Smooth muscle cell (in vitro differentiated cells): ENCODE measurements around the gene UPF1. TPM values are rescaled to one million over a fixed set of nuclear protein-coding genes. Genes with fewer than 3 reads are reported as not detected.

Experiments used
- DNase-seq: peaks from one replicate; lab custom pipeline; 2025; ENCODE audit not compliant: unreplicated experiment; lab: John Stamatoyannopoulos, UW
- H2AFZ ChIP-seq: fragments of 200-600 bp; sonication (generic); 2 replicates; pipeline ENCODE4 v1.6.0; 2016; ENCODE audit warnings: antibody characterized with exemption, low read depth, mild to moderate bottlenecking
- H3F3A ChIP-seq: fragments of 200-600 bp; sonication (generic); 2 replicates; pipeline ENCODE4 v1.6.0; 2017; ENCODE audit warnings: antibody characterized with exemption, low read depth
- H3K27ac ChIP-seq: fragments of 200-600 bp; sonication (generic); 2 replicates; pipeline ENCODE4 v1.5.1; 2016; ENCODE audit warnings: low read depth, mild to moderate bottlenecking
- H3K27me3 ChIP-seq: fragments of 200-600 bp; sonication (generic); 2 replicates; pipeline ENCODE4 v1.6.1; 2016; ENCODE audit warnings: low read depth, mild to moderate bottlenecking
- H3K36me3 ChIP-seq: fragments of 200-600 bp; sonication (generic); 2 replicates; pipeline ENCODE4 v1.5.1; 2016; ENCODE audit warnings: low read depth
- H3K4me1 ChIP-seq: fragments of 200-600 bp; sonication (generic); 2 replicates; pipeline ENCODE4 v1.5.1; 2016; ENCODE audit warnings: low read depth
- H3K4me2 ChIP-seq: fragments of 200-600 bp; sonication (generic); 2 replicates; pipeline ENCODE4 v1.6.0; 2016; ENCODE audit warnings: mild to moderate bottlenecking
- H3K4me3 ChIP-seq: fragments of 200-600 bp; sonication (generic); 2 replicates; pipeline ENCODE4 v1.5.1; 2016; ENCODE audit warnings: mild to moderate bottlenecking
- H3K79me2 ChIP-seq: fragments of 200-600 bp; sonication (generic); 2 replicates; pipeline ENCODE4 v1.6.0; 2016; ENCODE audit warnings: low read depth, mild to moderate bottlenecking
- H3K9ac ChIP-seq: fragments of 200-600 bp; sonication (generic); 2 replicates; pipeline ENCODE4 v1.6.0; 2016; ENCODE audit warnings: low read depth
- H3K9me3 ChIP-seq: fragments of 200-600 bp; sonication (generic); replicated peaks from 2 replicates; pipeline ENCODE4 v1.5.1; 2016; ENCODE audit warnings: low read depth
- H4K20me1 ChIP-seq: fragments of 200-600 bp; sonication (generic); 2 replicates; pipeline ENCODE4 v1.6.0; 2016; ENCODE audit warnings: low read depth
- WGBS: methylation state at CpG from one replicate; pipeline ENCODE4 v1.1.7; 2016; ENCODE audit warnings: low lambda C conversion rate; 5-methylcytosine and 5-hydroxymethylcytosine counted together
- polyA plus RNA-seq: library from polyadenylated mRNA; unstranded; fragments of >200 nt; fragmentation: Nextera tagmentation; extraction: Ambion mirVana; gene quantifications from 2 replicates; pipeline ENCODE4 v1.2.1, GENCODE V29; 2016
- total RNA-seq: library from RNA; depleted of rRNA; stranded (reverse); fragments of >200 nt; gene quantifications from 2 replicates; pipeline ENCODE4 v1.2.3, GENCODE V29; 2014
- TF ChIP-seq, protein P1 (sequence below): fragments of 200-600 bp; sonication (generic); IDR thresholded peaks from 2 replicates; pipeline ENCODE4 v1.5.1; 2017; ENCODE audit warnings: borderline replicate concordance, mild to moderate bottlenecking, antibody characterized with exemption; ENCODE audit not compliant: insufficient read depth, poor library complexity, severe bottlenecking

Gene UPF1
- total and polyA plus RNA-seq, 2 experiments from 2014 or later, result 30.3 to 37.8 TPM

DNA sequence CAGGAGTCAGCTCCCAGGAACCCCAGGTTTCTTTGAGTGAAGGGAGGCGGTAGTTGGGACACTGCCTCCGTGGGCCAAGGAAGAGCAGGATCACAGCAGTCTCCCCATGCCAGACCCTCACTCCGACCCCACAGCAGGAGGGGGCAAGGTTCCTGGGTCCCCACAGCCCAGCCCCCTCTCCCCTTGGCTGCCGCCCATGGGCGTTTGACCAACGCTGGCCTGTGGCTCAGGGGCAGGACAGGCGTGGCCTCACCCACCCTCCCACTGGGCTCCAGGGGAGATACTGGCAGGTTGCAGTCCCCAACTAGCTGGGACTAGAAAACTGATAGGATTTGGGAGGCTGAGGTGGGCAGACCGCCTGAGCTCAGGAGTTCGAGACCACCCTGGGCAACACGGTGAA, 78.3 kb downstream of the UPF1 start:
- Histone ChIP-seq H4K20me1 (peaks cover 88% of the 10 kb centered on the region), H3K4me3 (no peak overlapping the region), H3K36me3 (no peaks in the 10 kb centered on the region), H3K9me3 (no peaks in the 10 kb centered on the region), H3K27me3 (no peaks in the 10 kb centered on the region), H3K79me2 (peaks cover 33% of the 10 kb centered on the region), H3K9ac (no peak overlapping the region), H3K4me1 (no peaks in the 10 kb centered on the region), H2AFZ (no peak overlapping the region), H3K27ac (no peak overlapping the region), H3K4me2 (no peak overlapping the region), H3F3A (no peaks in the 10 kb centered on the region)
- WGBS, result 97% methylated on average over 9 of the region's 10 CpGs
- DNase-seq, result no peak
- TF ChIP-seq, protein P1, sequence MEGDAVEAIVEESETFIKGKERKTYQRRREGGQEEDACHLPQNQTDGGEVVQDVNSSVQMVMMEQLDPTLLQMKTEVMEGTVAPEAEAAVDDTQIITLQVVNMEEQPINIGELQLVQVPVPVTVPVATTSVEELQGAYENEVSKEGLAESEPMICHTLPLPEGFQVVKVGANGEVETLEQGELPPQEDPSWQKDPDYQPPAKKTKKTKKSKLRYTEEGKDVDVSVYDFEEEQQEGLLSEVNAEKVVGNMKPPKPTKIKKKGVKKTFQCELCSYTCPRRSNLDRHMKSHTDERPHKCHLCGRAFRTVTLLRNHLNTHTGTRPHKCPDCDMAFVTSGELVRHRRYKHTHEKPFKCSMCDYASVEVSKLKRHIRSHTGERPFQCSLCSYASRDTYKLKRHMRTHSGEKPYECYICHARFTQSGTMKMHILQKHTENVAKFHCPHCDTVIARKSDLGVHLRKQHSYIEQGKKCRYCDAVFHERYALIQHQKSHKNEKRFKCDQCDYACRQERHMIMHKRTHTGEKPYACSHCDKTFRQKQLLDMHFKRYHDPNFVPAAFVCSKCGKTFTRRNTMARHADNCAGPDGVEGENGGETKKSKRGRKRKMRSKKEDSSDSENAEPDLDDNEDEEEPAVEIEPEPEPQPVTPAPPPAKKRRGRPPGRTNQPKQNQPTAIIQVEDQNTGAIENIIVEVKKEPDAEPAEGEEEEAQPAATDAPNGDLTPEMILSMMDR, result no peak

DNA sequence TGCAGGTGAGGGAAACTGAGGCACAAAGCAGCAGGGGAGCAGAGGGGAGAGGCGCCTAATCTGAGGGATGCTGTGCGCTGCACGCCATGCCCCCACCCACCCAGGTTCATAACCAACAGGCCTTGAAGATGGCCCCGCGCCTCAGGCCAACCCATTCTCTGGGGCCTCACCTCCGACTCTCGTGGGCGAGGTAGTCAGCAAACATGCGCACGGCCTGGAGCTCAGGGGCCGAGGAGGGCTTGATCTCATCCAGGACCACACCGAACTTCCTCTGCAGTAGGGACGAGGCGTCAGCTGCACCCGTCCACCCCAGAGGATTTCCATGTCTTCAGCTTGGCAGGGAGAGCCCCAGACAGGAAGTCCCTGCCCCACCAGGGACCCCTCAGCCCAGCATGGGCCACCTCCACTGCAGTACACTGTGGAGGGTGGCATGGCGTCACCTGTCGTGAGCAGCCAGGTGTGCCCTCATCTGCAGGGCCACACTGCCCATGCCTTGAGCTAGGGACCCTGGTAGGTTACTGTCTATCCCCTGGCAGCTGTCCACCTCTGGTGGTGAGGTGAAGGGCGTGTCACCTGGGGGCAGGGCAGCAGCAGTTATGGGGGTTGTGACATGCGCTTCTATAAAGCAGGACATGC, 79.2 kb downstream of the UPF1 start:
- no peak for DNase-seq
- H3K27ac ChIP-seq, result no peak overlapping the region
- H3K4me3 ChIP-seq, result no peak overlapping the region
- no peaks in the 10 kb centered on the region for H3K27me3 ChIP-seq
- WGBS, result 98% methylated on average over 19 of the region's 19 CpGs
- peaks cover 89% of the 10 kb centered on the region for H4K20me1 ChIP-seq
- H3F3A ChIP-seq, result no peaks in the 10 kb centered on the region
- no peaks in the 10 kb centered on the region for H3K9me3 ChIP-seq
- TF ChIP-seq, protein P1, result no peak
- H3K36me3 ChIP-seq, result no peaks in the 10 kb centered on the region
- H3K79me2 ChIP-seq, result peaks cover 42% of the 10 kb centered on the region
- no peak overlapping the region for H3K9ac ChIP-seq
- no peak overlapping the region for H3K4me2 ChIP-seq
- no peaks in the 10 kb centered on the region for H3K4me1 ChIP-seq
- H2AFZ ChIP-seq, result no peak overlapping the region

DNA sequence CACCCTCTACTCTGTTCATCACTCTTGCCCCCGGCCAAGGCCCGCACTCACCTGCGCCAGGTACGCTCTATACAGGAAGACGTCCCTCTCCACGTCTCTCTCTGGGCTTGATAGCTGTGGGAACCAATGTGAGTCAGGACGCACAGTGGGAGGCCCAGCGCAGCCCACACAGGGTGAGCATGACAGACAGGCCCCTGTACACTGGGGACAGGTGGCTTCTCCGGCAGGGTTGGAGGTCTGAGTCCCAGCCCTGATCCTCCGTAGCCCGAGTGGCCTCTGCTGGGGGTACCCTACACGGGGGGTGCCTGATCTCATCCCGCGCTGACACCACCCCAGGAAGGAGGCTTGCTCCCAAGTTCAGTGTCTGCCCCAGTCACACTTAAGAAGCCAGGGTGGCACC, 81.2 kb downstream of the UPF1 start:
- TF ChIP-seq, protein P1, result no peak
- peaks cover 81% of the 10 kb centered on the region for H4K20me1 ChIP-seq

DNA sequence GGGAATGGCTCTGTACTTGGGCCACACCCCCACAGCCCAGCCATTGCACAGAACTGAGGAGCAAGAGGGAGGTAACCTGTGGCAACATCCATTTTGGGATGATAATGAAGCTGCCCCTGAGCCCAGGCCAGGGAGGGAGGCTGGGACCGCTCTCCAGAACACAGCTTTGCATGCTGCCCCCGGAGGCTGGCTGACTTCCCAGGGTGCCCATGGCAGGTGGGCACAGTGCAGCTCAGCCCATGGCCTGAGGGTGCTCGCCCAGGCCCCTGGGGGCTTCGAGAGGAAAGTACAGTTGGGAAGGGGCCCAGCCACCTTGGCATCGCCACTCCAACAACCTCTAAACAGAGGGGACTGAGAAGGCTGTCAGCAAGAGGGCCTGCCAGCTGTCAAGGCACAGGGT, 81.7 kb downstream of the UPF1 start:
- H3K4me2 ChIP-seq, result no peak overlapping the region
- no peak overlapping the region for H2AFZ ChIP-seq
- TF ChIP-seq, protein P1, result no peak
- peaks cover 68% of the 10 kb centered on the region for H3K79me2 ChIP-seq
- H4K20me1 ChIP-seq, result peaks cover 79% of the 10 kb centered on the region
- DNase-seq, result no peak
- no peak overlapping the region for H3K9ac ChIP-seq
- no peaks in the 10 kb centered on the region for H3K36me3 ChIP-seq
- H3K4me3 ChIP-seq, result no peak overlapping the region
- no peaks in the 10 kb centered on the region for H3K27me3 ChIP-seq
- no peaks in the 10 kb centered on the region for H3F3A ChIP-seq
- no peak overlapping the region for H3K27ac ChIP-seq
- no peaks in the 10 kb centered on the region for H3K4me1 ChIP-seq
- no peaks in the 10 kb centered on the region for H3K9me3 ChIP-seq
- WGBS, result over 99% methylated on average over 5 of the region's 5 CpGs

More for the DNA sequence above, 81.2 kb downstream of the UPF1 start:
- Histone ChIP-seq H3K4me2 (no peak overlapping the region), H3F3A (no peaks in the 10 kb centered on the region), H3K9ac (no peak overlapping the region), H3K79me2 (peaks cover 62% of the 10 kb centered on the region), H3K4me3 (no peak overlapping the region), H3K9me3 (no peaks in the 10 kb centered on the region), H3K27ac (no peak overlapping the region), H3K36me3 (no peaks in the 10 kb centered on the region), H3K4me1 (no peaks in the 10 kb centered on the region), H3K27me3 (no peaks in the 10 kb centered on the region), H2AFZ (no peak overlapping the region)
- 96% methylated on average over 12 of the region's 14 CpGs for WGBS
- no peak for DNase-seq
